ENCODE measurements around the gene FXYD4.
"Not testable (repeated sequence)": the region's sequence is repeated elsewhere in the genome, so short reads cannot be mapped to it uniquely, and the experiment has no call there.

The FXYD4 gene

DNA sequence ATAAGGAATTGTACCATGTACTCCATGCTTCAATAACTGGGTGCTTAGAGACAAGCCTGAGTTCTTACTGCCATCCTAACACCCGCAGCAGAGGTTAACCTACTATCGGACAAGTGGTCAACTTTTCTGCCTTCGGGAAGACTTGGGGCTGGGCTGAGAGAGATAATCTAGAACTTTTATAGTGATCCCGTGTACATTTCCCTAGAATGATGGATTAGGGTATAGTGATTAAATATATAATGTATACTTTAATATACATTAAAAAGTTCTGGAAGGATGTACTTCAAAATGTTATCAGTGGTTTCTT is 49.7 kb downstream of the FXYD4 start:
- DNase-seq, result no peak

GRCh38 chr10:43421519-43421918 is 50.1 kb downstream of the FXYD4 start:
- no peak for DNase-seq

- DNase-seq, result not testable (repeated sequence)
Observed at GRCh38 chr10:43421944-43422343, 50.5 kb downstream of the FXYD4 start.

DNA sequence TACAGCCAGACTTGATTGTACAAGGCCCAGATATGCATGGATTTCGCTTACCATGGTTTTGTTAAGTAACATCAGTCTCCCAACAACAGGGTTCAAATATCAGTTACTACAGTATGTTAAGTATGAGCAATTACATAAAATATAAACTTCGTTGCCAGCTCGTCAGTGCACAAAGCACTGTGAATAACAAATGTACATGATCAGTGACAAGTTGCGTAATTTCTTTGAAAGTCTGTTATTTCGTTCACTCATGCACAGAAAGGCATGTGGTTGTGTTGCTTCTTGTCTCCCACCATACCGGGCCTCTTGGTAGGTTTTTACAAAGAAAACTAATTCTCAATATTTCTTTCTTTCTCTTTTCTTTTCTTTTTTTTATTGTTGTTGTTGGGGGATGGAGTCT is 53.0 kb downstream of the FXYD4 start:
- DNase-seq, result no peak
